Frontal cortex (tissue), 4 donors: Measurements from ENCODE around the gene PLAU. TPM values are rescaled to one million over a fixed set of nuclear protein-coding genes. Genes with fewer than 3 reads are reported as not detected.
"Not testable (repeated sequence)": the region's sequence is repeated elsewhere in the genome, so short reads cannot be mapped to it uniquely, and the experiment has no call there.

Experiments used
- DNase-seq, 2 donors: peaks; one replicate each; pipeline ENCODE4 v3.0.0; 2012; ENCODE audit warnings: low spot score in 2 of 2
- FAIRE-seq: peaks from 2 replicates; lab custom pipeline; 2012; peaks lifted over from hg19 to GRCh38; lab: Jason Lieb, UNC
- total RNA-seq: library from RNA; depleted of rRNA; stranded (reverse); fragments of >200 nt; gene quantifications from one replicate; pipeline ENCODE4 v1.2.3, GENCODE V29; 2014
- donor health status: control.
- donor health status: control.
- donor health status: control.

The PLAU gene
- total RNA-seq, 1 donor from 2014 or later: 0.82 TPM

DNA sequence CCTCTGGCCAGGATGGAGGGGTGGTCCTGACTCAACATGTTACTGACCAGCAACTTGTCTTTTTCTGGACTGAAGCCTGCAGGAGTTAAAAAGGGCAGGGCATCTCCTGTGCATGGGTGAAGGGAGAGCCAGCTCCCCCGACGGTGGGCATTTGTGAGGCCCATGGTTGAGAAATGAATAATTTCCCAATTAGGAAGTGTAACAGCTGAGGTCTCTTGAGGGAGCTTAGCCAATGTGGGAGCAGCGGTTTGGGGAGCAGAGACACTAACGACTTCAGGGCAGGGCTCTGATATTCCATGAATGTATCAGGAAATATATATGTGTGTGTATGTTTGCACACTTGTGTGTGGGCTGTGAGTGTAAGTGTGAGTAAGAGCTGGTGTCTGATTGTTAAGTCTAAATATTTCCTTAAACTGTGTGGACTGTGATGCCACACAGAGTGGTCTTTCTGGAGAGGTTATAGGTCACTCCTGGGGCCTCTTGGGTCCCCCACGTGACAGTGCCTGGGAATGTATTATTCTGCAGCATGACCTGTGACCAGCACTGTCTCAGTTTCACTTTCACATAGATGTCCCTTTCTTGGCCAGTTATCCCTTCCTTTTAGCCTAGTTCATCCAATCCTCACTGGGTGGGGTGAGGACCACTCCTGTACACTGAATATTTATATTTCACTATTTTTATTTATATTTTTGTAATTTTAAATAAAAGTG, 6.0 kb downstream of the PLAU start:
- FAIRE-seq (no peak), DNase-seq (no peak)

DNA sequence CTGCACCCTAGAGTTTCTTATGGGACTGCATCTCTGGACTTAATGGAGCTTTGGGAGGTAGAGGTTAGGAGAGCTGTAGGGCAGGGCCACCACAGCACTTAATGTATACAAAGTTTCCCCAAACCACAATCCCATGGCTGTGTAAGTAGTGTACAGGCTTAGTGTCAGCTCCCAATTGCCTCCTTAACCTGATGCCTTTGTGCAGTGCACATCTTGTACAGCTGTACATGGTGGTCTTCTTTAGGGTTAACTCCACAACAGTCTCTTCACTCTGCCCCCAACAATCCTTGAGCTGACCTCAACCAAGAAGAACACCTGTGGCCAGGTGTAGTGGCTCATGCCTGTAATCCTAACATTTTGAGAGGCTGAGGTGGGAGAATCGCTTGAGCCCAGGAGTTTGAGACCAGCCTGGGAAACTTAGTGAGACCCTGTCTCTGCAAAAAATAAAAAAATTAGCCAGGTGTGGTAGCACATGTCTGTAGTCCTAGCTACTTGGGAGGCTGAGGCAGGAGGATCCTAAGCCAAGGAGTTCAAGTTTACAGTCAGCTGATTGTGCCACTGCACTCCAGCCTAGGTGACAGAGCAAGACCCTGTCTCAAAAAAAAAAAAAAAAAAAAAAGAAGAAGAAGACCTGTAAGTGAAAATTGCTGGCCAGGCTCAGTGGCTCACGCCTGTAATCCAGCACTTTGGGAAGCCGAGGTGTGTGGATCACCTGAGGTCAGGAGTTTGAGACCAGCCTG, 6.8 kb downstream of the PLAU start:
- FAIRE-seq (no peak), DNase-seq (no peak)

DNA sequence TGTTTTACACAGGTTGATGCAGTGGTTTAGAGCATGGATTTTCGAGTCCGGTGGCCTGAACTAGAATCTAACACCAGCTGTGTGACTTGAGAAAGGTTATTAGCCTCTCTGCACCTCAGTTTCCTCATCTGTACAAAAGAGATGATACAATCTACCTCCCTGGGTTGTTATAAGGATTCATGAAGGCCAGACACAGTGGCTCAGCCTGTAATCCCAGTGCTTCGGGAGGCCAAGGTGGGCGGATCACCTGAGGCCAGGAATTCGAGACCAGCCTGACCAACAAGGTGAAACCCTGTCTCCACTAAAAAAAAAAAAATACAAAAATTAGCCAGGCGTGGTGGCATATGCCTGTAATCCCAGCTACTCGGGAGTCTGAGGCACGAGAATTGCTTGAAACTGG, 8.5 kb downstream of the PLAU start:
- not testable (repeated sequence) for DNase-seq, FAIRE-seq

DNA sequence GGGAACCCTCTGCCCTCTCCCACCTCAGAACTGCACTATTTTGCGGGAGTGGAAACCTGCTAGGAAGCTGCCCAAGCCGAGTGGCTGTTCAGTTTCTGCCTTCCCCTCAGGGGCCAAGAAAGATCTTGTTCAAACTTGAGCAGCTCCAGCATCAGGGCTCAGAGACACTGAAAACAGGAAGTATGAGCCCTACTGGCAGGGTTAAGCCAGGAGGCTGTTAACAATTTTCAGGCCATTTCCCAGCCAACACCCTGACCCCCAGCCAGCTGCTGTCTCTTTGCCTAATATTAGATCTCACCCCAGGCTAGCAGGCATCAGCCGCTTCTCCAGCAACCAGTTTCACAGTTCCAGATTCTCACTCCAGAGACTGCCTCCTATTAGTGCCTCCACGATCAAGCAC, 9.2 kb downstream of the PLAU start:
- DNase-seq (no peak), FAIRE-seq (no peak)

DNA sequence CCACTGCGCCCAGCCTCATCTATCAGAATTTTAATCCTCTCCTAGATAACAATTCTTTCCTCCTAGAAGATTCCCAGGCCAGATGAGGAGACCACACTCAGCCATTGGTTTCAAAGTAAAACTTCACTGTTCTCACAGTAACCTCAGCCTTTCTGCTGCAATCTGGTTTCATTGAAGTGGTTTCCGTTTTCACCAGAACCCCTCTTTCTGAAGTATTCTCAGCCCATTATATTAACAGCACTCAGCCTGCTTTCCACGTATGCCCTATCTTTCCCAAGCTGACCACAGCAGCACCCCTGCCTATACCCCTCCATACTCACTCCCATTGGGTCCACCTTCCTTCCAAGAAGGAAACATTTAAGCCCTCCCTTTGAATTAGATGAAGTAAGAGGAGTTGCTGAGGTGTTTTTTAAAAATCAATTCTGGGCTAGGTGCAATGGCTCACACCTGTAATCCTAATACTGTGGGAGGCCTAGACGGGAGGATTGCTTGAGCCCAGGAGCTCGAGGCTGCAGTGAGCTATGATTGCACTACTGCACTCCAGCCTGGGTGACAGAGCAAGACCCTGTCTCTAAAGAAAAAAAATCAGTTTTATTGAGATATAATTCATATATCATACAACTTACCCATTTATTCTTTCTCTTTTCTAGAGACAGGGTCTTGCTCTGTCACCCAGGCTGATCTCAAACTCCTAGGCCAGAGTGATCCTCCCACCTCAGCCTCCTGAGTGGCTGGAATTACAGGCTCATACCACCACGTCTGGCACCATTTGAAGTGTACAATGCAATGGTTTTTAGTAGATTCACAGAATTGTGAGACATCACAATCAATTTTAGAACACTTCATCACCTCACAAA, 11.3 kb downstream of the PLAU start:
- FAIRE-seq (no peak), DNase-seq (no peak)

DNA sequence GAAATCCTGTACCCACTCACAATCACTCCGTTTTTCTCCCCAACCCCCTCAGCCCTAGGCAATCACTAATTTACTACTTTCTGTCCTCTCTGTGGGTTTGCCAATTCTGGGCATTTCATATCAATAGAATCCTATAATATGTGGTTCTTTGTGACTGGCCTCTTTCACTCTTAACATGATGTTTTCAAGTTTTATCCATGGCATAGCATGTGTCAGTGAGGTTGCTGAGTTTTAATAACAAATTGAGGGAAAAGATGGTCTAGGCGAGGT, 11.9 kb downstream of the PLAU start:
- no peak for FAIRE-seq
- no peak for DNase-seq

DNA sequence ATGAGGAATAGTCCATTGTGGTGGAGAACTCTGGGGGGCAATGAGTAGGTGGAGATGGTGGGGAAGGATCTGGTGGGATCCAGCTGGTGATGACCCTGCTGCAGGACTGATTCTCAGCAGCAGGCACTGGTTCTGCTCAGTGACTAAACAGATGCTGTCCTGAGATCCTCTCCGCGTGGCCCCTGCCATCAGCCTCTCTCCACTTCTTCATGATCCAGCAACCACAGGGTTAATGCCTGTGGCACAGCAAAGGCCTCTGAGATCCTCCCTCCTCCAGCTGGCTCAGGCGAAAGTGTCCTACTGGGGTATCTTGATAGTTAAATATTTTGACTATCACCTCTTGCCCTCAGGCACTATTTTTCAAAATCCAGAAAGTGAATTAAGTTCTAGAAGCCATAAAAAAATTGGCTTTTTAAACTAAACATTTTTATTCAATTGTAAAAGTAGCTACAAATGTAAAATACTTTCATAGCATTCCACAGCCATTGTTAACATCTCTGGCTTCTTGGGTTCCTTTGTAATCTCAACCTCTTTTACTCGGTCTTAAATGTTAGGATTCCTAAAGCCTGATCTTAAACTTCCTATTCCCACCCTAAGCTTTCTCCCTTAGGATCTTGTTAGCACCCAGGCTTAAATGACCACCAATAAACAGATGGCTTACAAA, 13.1 kb downstream of the PLAU start:
- no peak for FAIRE-seq
- no peak for DNase-seq

DNA sequence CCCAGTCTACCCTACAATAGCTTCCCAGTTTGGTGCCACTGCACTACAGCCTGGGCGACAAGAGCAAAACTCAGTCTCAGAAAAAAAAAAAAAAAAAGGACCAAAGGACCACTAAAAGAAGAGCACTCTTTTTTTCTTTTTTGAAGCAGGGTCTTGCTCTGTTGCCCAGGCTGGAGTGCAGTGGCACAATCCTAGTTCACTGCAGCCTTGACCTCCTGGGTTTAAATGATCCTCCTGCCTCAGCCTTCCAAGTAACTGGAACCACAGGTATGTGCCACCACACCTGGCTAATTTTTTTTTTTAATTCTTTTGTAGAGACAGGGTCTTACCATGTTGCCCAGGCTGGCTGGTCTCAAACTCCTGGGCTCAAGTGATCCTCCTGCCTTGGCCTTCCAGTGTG, 14.0 kb downstream of the PLAU start:
- no peak for FAIRE-seq
- no peak for DNase-seq

DNA sequence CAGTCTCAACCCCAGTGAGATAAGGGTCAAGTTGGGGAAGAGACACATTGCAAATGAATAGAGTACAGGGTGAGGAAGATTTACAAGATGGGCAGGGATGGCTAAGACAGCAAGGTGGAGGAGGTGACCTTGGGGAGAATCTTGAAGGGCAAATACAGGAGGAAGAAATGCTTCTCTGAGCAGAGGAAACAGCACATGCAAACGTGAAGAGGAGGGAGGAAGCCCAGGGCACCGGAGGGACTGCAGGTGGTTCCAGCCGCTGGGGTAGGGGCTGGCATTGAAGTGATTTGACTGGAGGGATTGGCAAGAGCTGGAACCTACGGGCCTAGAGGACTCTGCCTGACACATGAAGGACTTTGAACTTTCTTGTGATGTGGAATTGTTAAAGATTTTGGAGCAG, 14.6 kb downstream of the PLAU start:
- no peak for FAIRE-seq

DNA sequence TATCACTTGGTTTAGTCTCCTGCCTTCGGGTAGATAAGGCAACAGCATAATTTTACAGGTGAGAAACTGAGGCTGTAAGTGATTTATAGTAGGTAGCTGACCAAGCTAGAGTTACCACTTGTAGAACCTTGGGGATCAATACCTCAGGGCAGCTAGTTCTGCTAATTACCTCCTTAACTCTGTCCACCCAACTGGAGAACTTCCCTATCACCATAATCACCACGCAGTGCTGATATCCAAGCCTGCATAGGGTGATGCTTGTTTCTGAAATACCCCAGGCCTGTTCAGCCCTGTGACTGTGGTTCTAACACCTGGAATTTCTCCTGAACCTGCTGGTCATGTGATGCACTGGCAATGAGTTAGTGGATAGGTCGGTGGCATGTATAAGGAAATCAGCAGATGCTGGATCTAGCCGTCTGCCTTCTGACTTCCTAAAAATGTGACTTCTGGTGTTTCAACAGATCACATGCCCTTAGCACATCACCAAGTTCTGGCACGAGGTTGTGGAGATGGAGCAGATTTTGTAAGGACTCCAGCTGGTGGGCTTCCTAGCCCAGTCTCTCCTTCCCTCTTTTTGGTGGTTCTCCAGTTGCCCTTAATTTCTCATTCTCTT, 15.3 kb downstream of the PLAU start:
- FAIRE-seq (no peak), DNase-seq (no peak)

More for the DNA sequence above, 14.6 kb downstream of the PLAU start:
- DNase-seq: no peak

DNA sequence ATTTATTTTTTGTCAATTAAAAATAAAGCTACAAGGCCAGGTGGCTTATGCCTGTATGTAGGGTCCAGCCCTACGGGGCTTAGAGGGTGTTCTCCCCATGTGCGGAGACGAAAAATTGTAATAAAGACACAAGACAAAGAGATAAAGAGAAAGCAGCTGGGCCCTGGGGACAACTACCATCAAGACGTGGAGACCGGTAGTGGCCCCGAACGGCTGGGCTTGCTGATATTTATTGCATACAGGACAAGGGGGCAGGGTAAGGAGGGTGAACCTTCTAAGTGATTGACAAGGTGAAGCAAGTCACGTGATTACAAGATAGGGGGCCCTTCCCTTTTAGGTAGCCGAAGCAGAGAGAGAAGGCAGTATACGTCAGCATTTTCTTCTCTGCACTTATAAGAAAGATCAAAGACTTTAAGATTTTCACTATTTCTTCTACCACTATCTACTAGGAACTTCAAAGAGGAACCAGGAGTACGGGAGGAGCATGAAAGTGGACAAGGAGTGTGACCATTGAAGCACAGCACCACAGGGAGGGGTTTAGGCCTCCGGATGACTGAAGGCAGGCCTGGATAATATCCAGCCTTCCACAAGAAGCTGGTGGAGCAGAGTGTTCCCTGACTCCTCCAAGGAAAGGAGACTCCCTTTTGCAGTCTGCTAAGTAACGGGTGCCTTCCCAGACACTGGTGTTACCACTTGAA, 19.8 kb downstream of the PLAU start:
- DNase-seq, FAIRE-seq: not testable (repeated sequence)

DNA sequence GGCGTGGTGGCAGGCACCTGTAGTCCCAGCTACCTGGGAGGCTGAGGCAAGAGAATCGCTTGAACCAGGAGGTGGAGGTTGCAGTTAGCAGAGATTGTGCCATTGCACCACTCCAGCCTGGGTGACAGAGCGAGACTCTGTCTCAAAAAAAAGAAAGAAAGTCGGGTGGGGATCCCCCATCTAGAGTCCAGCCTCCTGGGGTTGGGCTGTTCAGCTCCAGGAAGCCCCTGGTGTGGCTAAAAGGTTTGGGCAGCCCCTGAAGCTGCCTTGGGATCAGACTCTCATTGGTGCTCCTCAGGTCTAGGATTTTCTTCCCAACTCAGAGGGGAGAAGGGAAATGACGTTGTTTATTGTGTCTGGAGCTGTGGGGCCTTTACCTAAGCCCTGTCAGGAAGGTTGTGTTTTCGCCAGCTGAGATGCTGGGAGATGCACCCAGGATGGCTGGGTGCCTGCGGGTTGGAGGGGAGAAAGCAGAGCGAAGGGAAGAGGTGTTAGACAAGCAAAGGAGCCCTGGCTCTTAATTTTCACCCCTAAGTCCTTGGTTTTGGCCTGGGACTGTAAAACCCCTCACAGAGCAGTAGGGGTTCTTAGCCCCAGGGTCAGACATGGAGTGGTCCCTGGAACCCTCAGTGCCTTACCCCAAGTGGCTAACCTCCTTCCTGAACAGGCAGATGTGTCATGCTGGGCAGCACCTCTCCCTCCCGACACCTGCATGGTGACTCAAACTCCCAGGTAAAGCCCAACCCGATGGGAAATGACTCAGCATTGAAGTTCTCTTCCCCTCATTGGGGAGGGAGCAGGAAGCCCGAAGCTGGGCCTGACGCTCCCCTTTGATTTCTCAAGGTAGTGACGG, 21.1 kb downstream of the PLAU start:
- FAIRE-seq (no peak), DNase-seq (no peak)

DNA sequence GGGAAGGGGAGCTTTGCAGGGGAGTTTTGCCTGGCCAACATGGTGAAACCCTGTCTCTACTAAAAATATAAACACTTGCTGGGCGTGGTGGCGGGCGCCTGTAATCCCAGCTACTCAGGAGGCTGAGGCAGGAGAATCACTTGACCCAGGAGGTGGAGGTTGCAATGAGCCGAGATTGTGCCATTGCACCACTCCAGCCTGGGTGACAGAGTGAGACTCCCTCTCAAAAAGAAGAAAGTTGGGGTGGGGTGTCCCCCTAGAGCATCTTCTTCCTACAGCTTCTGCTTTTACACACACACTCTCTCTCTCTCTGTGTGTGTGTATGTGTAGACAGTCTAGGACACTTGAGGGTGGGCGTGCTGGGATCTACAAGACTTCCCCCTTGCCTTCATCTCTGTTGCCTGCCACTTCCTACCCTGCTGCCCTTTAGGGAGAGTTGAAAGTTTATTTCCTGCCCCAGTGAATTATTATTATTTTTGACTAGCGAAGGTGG, 21.7 kb downstream of the PLAU start:
- no peak for FAIRE-seq

DNA sequence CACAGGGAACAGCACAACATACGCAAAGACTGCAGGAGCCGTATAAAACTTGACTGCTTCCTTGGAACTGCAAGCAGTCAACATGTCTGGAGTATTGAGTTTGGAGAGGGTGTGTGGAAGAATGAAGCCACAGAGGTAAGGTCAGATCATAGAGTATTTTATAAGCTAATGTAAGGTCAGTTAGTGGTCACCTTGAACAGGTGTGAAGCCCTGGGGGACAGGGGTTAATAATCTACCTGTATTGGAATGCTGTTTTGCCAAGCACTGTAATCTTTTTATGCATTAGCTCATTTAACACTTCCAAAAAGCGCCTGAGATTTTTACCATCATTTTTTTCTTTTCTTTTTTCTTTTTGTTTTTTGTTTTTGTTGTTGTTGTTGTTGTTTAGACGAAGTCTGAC, 23.1 kb downstream of the PLAU start:
- no peak for DNase-seq
- FAIRE-seq: no peak

More for the DNA sequence above, 21.7 kb downstream of the PLAU start:
- no peak for DNase-seq

DNA sequence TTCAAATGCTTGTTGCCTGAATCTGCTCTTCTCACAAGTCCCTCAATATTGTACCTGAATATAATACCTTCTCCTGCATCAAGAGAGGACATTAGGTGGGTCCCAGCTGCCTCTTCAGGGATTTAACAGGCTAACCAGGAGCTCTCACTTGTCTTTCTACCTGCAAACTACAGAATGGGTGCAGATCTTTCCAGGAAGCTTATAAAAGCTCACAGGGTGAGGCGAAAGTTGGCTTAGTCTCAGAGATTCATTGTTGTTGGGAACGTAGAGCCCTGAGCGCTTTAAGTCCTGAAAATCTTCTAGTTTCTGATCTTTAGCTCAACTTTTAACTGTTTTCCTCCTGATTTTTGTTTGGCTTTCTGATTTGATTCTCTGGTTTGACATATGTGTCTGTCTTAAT, 25.0 kb downstream of the PLAU start:
- DNase-seq (no peak), FAIRE-seq (no peak)

DNA sequence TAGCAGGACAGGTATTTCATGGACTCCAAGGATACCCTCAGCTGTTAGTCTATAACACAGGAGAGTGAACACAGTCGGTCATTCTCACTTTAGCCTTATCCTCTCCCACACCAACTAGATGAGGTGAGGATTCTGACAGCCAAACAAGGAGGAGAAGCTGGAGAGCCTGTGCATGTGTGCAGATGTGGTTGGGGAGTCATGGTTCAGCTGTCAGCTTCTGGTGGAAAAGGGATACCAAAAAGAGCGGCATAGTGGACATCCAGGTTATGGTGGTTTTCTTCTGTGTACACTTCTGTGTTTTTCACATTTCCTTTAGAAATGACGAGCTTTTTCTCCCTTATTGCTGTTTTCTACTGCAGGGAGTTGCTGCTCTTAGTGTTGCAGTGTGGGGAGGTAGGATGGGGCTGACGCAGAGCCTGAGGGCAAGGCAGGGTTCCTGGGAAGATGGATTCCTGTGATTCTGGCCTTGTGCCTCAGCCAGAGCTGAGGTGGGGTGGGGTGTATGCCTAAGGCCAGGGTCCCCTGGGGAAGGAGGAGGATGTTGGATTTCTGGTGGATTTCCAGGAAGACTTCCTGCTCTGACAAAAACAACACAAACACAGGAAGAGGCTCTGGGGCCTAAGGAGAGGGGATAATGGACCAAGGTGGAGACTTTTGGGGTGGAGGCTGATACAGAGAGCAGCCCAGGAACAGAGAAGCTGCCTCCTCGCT, 26.6 kb downstream of the PLAU start:
- no peak for FAIRE-seq

DNA sequence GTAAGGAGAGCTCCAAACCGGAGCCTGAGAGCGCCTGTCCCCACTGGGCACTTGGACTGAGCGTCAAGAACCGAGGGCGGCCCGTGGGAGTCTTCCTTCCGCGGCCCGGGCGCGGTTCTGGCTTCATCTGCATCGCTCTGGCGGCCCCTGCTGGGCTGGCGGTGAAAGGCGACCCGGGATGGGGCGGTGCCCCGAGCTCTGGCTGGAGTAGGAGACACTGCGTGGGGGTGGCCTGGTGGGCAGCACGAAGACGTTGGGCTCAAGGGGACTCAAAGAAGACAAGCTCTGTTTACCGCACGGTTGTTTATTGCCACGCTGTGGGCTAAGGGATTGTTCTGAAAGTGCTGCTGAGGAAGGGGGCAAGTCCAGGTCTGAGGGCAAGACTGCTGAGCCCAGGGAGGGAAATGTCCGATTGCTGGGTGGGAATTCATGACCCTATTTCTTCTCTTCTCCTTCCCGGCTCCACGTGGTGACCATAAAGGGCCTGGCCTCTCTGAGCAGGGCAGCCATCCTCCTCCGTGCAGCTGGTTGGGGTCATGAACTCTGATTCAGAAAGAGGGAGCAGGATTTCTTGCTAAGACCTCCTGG, 29.8 kb downstream of the PLAU start:
- FAIRE-seq: no peak

More for the DNA sequence above, 26.6 kb downstream of the PLAU start:
- no peak for DNase-seq

More for the DNA sequence above, 29.8 kb downstream of the PLAU start:
- DNase-seq: peak; percentile 53 to 77
